Hepatocyte (in vitro differentiated cells): Measurements from ENCODE around the gene RBBP8NL. TPM values are rescaled to one million over a fixed set of nuclear protein-coding genes. Genes with fewer than 3 reads are reported as not detected.

Experiments
- DNase-seq: peaks from one replicate; pipeline ENCODE4 v3.0.0-alpha.2; 2016; ENCODE audit warnings: low spot score
- H2AFZ ChIP-seq: fragments of 200-600 bp; sonication (generic); 2 replicates; pipeline ENCODE4 v1.6.0; 2016; ENCODE audit warnings: antibody characterized with exemption, mild to moderate bottlenecking
- H3K27ac ChIP-seq: fragments of 200-600 bp; sonication (generic); 2 replicates; pipeline ENCODE4 v1.5.1; 2016; ENCODE audit warnings: mild to moderate bottlenecking
- H3K27me3 ChIP-seq: fragments of 200-600 bp; sonication (generic); 2 replicates; pipeline ENCODE4 v1.6.1; 2016
- H3K36me3 ChIP-seq: fragments of 200-600 bp; sonication (generic); replicated peaks from 2 replicates; pipeline ENCODE4 v1.5.1; 2016; ENCODE audit warnings: low read depth; ENCODE audit not compliant: insufficient read depth
- H3K4me1 ChIP-seq: fragments of 200-600 bp; sonication (generic); 2 replicates; pipeline ENCODE4 v1.5.1; 2016; ENCODE audit warnings: mild to moderate bottlenecking, moderate library complexity; ENCODE audit not compliant: insufficient read depth
- H3K4me2 ChIP-seq: fragments of 200-600 bp; sonication (generic); 2 replicates; pipeline ENCODE4 v1.6.0; 2016
- H3K4me3 ChIP-seq: fragments of 200-600 bp; sonication (generic); 2 replicates; pipeline ENCODE4 v1.5.1; 2016; ENCODE audit warnings: mild to moderate bottlenecking
- H3K79me2 ChIP-seq: fragments of 200-600 bp; sonication (generic); 2 replicates; pipeline ENCODE4 v1.6.0; 2017; ENCODE audit warnings: mild to moderate bottlenecking
- H3K9me2 ChIP-seq: fragments of 200-600 bp; sonication (generic); replicated peaks from 2 replicates; pipeline ENCODE4 v1.6.0; 2017; ENCODE audit warnings: mild to moderate bottlenecking; ENCODE audit not compliant: insufficient read depth
- H3K9me3 ChIP-seq: fragments of 200-600 bp; sonication (generic); 2 replicates; pipeline ENCODE4 v1.5.1; 2016; ENCODE audit warnings: low read depth, mild to moderate bottlenecking
- H4K20me1 ChIP-seq: fragments of 200-600 bp; sonication (generic); 2 replicates; pipeline ENCODE4 v1.6.0; 2016; ENCODE audit warnings: mild to moderate bottlenecking; ENCODE audit not compliant: insufficient read depth, poor library complexity, severe bottlenecking
- EZH2 ChIP-seq: fragments of 200-600 bp; sonication (generic); IDR thresholded peaks from 2 replicates; pipeline ENCODE4 v1.6.1; 2016; ENCODE audit warnings: antibody characterized with exemption, mild to moderate bottlenecking, borderline replicate concordance
- EZH2phosphoT487 ChIP-seq: fragments of 200-600 bp; sonication (generic); IDR thresholded peaks from one replicate; pipeline ENCODE4 v1.6.1; 2018; ENCODE audit warnings: antibody characterized with exemption, mild to moderate bottlenecking, low read depth, moderate library complexity; ENCODE audit not compliant: unreplicated experiment, severe bottlenecking
- WGBS: methylation state at CpG from one replicate; pipeline ENCODE4 v1.1.6; 2016; ENCODE audit warnings: low lambda C conversion rate; ENCODE audit errors: missing lambda C conversion rate; 5-methylcytosine and 5-hydroxymethylcytosine counted together
- polyA plus RNA-seq: library from polyadenylated mRNA; unstranded; fragments of >200 nt; fragmentation: Nextera tagmentation; extraction: Ambion mirVana; gene quantifications from 2 replicates; pipeline ENCODE4 v1.2.1, GENCODE V29; 2016
- total RNA-seq: library from RNA; depleted of rRNA; stranded (reverse); fragments of >200 nt; gene quantifications from 2 replicates; pipeline ENCODE4 v1.2.3, GENCODE V29; 2014
- TF ChIP-seq, protein P1 (sequence below): fragments of 200-600 bp; sonication (generic); IDR thresholded peaks from 2 replicates; pipeline ENCODE4 v1.5.1; 2016; ENCODE audit warnings: antibody characterized with exemption, mild to moderate bottlenecking; ENCODE audit not compliant: poor library complexity

RBBP8NL gene
- total and polyA plus RNA-seq, 2 experiments from 2014 or later, result 5.7 to 6.4 TPM

DNA sequence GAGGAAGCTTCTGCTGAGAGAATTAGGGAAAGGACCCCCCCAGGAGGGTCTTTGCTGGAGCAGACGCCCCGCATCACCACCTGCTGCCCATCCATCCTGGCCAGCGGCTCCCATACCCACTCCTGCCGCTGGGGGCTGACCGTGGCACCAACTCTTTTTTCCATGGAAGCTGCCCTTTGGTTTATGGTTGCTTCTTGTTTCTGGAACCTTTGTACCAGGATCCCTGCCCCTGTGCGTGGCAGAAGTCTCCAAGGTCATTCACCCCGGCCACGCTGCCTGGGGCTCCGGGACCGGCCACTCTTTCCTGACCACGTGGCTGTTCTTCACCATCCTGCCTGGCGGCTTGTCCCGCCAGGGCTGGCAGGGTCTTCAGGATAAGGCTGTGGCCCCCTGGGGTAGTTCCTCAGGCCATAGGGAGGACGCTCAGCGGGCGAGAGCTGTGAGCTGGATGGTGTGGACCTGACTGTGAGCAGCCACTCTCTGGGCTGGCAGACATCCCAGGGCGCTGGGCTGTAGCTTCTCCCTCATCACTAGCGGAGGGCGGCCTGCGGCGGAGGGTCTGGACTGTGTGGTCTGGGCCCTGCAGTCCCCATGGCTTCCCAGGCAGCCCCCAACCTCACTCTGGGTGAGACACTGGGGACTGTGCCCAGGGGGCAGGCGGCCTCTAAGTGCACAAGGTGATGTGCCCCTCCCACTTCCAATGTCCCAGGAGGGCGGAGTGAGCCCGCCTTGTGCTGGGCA is 22.8 kb upstream of the RBBP8NL start:
- Histone ChIP-seq H3K4me1 (peaks cover 24% of the 10 kb centered on the region), H3K27ac (no peak overlapping the region), H3K9me2 (no peaks in the 10 kb centered on the region), H4K20me1 (no peaks in the 10 kb centered on the region), H3K36me3 (no peaks in the 10 kb centered on the region), H3K9me3 (no peaks in the 10 kb centered on the region), H2AFZ (no peak overlapping the region), H3K79me2 (no peaks in the 10 kb centered on the region), H3K27me3 (no peaks in the 10 kb centered on the region), H3K4me2 (no peak overlapping the region), H3K4me3 (no peak overlapping the region)
- 81% methylated on average over 24 of the region's 24 CpGs for WGBS
- no peak for TF ChIP-seq EZH2
- TF ChIP-seq EZH2phosphoT487, result no peak
- TF ChIP-seq, protein P1, sequence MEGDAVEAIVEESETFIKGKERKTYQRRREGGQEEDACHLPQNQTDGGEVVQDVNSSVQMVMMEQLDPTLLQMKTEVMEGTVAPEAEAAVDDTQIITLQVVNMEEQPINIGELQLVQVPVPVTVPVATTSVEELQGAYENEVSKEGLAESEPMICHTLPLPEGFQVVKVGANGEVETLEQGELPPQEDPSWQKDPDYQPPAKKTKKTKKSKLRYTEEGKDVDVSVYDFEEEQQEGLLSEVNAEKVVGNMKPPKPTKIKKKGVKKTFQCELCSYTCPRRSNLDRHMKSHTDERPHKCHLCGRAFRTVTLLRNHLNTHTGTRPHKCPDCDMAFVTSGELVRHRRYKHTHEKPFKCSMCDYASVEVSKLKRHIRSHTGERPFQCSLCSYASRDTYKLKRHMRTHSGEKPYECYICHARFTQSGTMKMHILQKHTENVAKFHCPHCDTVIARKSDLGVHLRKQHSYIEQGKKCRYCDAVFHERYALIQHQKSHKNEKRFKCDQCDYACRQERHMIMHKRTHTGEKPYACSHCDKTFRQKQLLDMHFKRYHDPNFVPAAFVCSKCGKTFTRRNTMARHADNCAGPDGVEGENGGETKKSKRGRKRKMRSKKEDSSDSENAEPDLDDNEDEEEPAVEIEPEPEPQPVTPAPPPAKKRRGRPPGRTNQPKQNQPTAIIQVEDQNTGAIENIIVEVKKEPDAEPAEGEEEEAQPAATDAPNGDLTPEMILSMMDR, result no peak
- DNase-seq, result no peak

DNA sequence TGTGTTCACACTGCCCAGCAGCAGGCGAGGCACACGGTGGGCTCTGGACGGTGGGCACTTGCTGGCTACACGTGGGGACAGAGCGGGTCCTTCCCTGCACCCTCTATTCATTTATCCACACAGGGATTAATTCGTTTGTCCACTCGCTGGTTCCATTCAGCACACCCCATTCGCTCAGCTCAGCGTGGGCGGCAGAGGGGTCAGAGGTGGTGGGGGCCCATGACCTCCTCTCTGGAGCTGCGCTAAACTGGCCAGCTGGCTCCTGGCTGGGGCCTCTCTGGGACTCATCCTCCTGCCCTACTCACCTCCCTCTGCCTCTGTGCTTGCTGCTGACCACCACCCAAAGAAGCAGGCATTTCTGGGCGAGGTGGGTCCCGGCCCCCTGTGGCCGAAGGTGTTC is 21.4 kb upstream of the RBBP8NL start:
- peaks cover 12% of the 10 kb centered on the region for H3K4me1 ChIP-seq
- WGBS, result 93% methylated on average over 14 of the region's 14 CpGs
- H3K4me3 ChIP-seq, result no peak overlapping the region
- no peak for TF ChIP-seq EZH2
- DNase-seq, result no peak
- no peaks in the 10 kb centered on the region for H3K9me3 ChIP-seq
- H3K27ac ChIP-seq, result no peak overlapping the region
- no peaks in the 10 kb centered on the region for H3K79me2 ChIP-seq
- H3K36me3 ChIP-seq, result no peaks in the 10 kb centered on the region
- H2AFZ ChIP-seq, result no peak overlapping the region
- H3K9me2 ChIP-seq, result no peaks in the 10 kb centered on the region
- no peaks in the 10 kb centered on the region for H3K27me3 ChIP-seq
- no peak overlapping the region for H3K4me2 ChIP-seq
- H4K20me1 ChIP-seq, result no peaks in the 10 kb centered on the region

DNA sequence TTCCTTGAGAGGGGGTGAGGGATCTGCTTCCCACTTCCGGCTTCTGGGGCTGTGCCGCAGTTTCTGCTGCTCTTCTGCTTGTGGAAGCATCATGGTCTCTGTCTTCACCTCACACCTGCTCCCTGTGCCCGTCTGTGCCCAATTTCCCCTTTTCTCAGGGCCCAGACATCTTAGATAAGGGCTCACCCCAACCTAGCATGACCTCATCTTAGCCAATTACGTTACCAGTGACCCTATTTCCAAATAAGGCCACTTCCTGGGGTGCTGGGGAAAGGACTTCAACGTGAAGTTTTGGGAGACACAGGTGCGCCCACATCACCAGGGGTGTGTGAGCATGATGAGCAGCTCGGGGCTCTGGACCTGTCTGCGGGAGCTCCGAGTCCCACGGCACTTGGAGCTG is 20.7 kb upstream of the RBBP8NL start:
- H3K27me3 ChIP-seq, result no peaks in the 10 kb centered on the region
- H3K4me2 ChIP-seq, result no peak overlapping the region
- H3K9me3 ChIP-seq, result no peaks in the 10 kb centered on the region
- DNase-seq, result no peak
- H3K4me3 ChIP-seq, result no peak overlapping the region
- no peaks in the 10 kb centered on the region for H4K20me1 ChIP-seq
- no peaks in the 10 kb centered on the region for H3K36me3 ChIP-seq
- H3K4me1 ChIP-seq, result peaks cover 11% of the 10 kb centered on the region
- no peaks in the 10 kb centered on the region for H3K79me2 ChIP-seq
- 83% methylated on average over 10 of the region's 10 CpGs for WGBS
- H2AFZ ChIP-seq, result no peak overlapping the region
- TF ChIP-seq EZH2phosphoT487 (no peak), EZH2 (no peak)
- TF ChIP-seq, protein P1, result no peak
- no peak overlapping the region for H3K27ac ChIP-seq
- H3K9me2 ChIP-seq, result no peaks in the 10 kb centered on the region

DNA sequence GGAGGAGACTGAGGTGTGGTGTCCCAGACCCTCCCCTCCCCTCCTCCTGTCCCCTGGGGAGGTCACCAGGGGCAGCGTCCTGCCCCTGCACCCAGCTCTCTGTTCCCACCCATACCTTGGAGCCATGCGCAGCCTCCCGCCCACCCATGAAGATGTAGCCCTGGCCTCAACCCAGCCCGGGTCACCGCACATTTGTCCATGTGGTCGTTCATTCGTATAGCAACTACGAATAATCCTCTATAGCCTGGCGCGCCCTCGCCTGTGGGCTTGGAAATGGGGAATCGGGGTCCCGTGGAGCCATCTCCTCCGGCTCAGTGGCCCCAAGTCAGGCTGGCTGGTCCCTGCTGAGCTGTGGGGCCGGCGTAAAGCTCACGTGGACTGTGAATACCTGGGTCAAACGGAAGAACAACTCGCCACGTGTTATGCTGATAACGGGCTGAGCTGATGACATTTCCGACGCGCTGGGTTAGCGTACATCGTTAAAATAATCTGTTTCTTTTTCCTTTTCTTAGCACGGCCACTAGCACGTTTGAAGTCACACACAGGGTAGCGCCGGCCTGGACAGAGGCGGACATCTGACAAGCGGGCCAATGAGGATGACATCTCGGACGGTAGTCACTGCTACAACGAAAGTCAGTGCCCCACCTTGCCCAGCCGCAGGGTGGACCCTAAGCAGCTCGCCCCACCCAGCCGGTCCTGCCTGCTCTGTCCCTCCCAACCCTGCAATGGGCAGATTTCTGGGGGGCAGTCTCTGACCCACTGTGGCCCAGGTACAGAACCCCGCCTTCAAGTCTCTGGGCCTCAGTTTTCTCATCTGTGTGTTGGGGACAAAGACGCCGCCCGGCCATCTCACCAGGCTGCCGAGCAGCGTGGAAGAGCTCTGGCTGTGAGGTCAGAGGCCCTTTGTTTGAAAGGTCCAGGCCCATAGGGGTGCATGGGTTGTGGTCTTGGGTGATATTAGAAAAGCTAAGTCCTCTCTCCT is 19.8 kb upstream of the RBBP8NL start:
- Histone ChIP-seq H3K9me3 (no peaks in the 10 kb centered on the region), H3K4me2 (no peak overlapping the region), H2AFZ (no peak overlapping the region), H3K36me3 (no peaks in the 10 kb centered on the region), H3K4me3 (no peak overlapping the region), H3K27ac (no peak overlapping the region), H3K9me2 (no peaks in the 10 kb centered on the region), H3K79me2 (no peaks in the 10 kb centered on the region), H3K27me3 (no peaks in the 10 kb centered on the region), H3K4me1 (peaks cover 6% of the 10 kb centered on the region), H4K20me1 (no peaks in the 10 kb centered on the region)
- 92% methylated on average over 42 of the region's 44 CpGs for WGBS
- no peak for TF ChIP-seq EZH2
- TF ChIP-seq, protein P1, result no peak
- no peak for TF ChIP-seq EZH2phosphoT487
- DNase-seq, result no peak
